ENCODE measurements around the gene FUT8.
A peak's percentile ranks its signal among the peaks of the same experiment; 100 is the strongest.
"Not testable (repeated sequence)": the region's sequence is repeated elsewhere in the genome, so short reads cannot be mapped to it uniquely, and the experiment has no call there.

The FUT8 gene

DNA sequence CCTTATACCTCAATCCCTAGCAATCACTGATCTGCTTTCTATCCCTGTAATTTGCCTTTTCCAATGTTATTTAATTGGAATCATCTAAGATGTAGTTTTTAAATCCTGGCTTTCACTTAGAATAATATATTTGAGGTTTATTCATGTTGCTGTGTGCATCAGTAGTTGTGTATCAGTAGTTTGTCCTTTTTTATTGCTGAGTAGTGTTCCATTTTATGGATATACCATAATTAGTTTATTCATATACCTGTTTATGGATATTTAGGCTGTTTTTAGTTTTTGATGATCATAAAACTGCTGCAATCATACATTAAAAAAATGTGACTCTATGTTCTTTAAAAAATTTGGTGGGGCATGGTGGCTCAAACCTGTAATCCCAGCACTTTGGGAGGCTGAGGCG is 43.7 kb downstream of the FUT8 start:
- TF ChIP-seq, protein P1, sequence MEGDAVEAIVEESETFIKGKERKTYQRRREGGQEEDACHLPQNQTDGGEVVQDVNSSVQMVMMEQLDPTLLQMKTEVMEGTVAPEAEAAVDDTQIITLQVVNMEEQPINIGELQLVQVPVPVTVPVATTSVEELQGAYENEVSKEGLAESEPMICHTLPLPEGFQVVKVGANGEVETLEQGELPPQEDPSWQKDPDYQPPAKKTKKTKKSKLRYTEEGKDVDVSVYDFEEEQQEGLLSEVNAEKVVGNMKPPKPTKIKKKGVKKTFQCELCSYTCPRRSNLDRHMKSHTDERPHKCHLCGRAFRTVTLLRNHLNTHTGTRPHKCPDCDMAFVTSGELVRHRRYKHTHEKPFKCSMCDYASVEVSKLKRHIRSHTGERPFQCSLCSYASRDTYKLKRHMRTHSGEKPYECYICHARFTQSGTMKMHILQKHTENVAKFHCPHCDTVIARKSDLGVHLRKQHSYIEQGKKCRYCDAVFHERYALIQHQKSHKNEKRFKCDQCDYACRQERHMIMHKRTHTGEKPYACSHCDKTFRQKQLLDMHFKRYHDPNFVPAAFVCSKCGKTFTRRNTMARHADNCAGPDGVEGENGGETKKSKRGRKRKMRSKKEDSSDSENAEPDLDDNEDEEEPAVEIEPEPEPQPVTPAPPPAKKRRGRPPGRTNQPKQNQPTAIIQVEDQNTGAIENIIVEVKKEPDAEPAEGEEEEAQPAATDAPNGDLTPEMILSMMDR (IDR thresholded peaks at IDR 0.05; ENCODE audit: control insufficient read depth, insufficient read depth, low read depth, low read length, missing control alignments), result no peak
- DNase-seq (ENCODE audit: low read depth), result no peak
- H3K4me3 ChIP-seq (ENCODE audit: control insufficient read depth, low read depth, low read length), result no peak overlapping the region

DNA sequence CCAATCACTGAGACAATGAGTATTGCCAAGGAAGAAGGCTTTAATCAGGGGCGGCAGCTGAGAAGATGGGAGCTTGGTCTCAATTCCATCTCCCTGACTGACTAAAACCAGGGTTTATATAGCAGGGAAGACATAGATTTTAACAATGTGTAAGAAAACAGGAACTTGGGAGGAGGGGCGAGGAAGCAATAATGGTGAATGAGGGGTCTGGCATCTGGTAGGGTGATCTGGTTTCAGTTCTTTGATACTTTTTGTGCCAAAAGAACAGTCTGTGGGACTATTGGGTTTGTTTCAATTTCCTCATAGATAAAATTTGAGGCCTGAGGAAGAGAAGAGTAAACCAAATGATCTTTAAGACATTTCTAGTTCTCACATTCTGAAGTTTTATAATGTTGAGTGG is 49.2 kb downstream of the FUT8 start:
- no peak for DNase-seq (ENCODE audit: low read depth)
- H3K4me3 ChIP-seq (ENCODE audit: control insufficient read depth, low read depth, low read length), result no peak overlapping the region
- TF ChIP-seq, protein P1 (IDR thresholded peaks at IDR 0.05; ENCODE audit: control insufficient read depth, insufficient read depth, low read depth, low read length, missing control alignments), result no peak

DNA sequence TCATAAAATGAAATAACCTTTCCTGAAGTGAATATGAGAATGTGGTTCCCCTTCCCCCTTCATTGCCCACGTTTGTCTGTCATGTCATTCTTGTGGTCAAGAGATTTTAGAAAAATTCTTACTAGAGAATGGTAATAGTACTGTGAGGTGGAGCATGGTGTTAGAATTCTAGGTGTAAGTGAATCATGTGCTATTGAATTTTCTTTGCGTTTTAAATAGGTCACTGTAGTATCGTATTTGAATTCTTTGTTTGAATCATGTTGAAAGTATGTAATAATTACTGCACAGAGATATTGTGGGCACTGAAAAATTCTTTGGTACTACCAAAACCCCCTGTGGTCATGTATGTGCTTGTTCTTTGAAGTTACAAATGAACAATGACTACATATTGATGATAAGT is 49.9 kb downstream of the FUT8 start:
- no peak overlapping the region for H3K4me3 ChIP-seq (ENCODE audit: control insufficient read depth, low read depth, low read length)
- TF ChIP-seq, protein P1 (IDR thresholded peaks at IDR 0.05; ENCODE audit: control insufficient read depth, insufficient read depth, low read depth, low read length, missing control alignments), result no peak

DNA sequence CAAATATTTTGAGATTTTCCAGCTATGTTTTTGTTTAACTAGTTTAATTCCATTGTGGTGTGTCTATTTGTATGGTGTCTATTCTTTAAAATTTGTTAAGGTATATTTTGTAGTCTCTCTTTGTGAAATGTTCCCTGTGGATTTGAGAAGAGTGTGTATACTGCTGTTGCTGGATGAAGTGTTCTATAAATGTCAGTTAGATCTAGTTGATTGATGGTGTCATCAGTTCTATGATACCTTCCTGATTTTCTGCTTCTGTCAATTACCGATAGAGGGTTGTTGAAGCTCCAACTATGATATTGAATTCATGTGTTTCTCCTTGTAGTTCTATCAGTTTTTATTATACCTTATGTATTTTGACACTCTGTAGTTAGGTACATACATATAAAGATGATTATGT is 53.1 kb downstream of the FUT8 start:
- no peak for DNase-seq (ENCODE audit: low read depth)
- TF ChIP-seq, protein P1 (IDR thresholded peaks at IDR 0.05; ENCODE audit: control insufficient read depth, insufficient read depth, low read depth, low read length, missing control alignments), result no peak

More for the DNA sequence above, 49.9 kb downstream of the FUT8 start:
- DNase-seq (ENCODE audit: low read depth), result peak; percentile 14

DNA sequence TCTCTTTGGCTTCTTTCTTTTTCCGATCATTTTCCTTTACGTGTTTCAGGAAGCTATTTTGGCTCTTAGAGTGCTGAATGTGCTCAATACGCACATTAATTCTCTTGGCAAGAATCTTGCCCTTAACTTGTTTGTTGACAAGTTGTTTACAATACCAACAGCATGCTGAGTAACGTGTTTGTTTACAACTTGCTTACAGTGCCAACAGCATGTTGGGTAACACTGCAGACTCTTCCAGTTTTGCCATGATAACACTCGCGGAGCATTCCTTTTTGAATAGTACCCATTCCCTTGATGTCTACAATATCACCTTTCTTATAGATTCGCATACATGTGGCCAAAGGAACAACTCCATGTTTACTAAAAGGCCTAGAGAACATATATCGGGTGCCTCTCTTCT is 55.4 kb downstream of the FUT8 start:
- DNase-seq (ENCODE audit: low read depth); H3K4me3 ChIP-seq (ENCODE audit: control insufficient read depth, low read depth, low read length): not testable (repeated sequence)

More for the DNA sequence above, 53.1 kb downstream of the FUT8 start:
- no peak overlapping the region for H3K4me3 ChIP-seq (ENCODE audit: control insufficient read depth, low read depth, low read length)

DNA sequence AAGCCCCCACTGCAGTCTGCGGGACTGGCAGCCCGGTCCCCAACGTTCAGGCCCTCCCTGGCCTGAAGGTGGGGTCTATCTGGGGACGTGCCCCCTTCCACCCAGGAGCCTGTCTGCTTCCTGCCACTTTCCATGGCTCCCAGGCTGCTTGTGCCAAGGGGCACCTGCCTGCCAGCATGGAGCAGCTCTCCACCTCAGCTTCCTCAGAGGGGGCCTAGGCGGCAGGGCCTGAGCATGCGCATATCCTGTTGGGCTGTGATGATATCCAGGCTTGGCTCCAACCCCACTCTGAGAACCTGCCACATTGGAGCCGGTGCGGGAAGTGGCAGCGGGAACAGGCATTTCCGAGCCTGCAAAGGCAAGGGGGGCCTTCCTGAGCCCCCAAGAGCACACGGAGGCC is 57.4 kb downstream of the FUT8 start:
- TF ChIP-seq, protein P1 (IDR thresholded peaks at IDR 0.05; ENCODE audit: control insufficient read depth, insufficient read depth, low read depth, low read length, missing control alignments), result no peak
- DNase-seq (ENCODE audit: low read depth), result no peak
- H3K4me3 ChIP-seq (ENCODE audit: control insufficient read depth, low read depth, low read length), result no peak overlapping the region

DNA sequence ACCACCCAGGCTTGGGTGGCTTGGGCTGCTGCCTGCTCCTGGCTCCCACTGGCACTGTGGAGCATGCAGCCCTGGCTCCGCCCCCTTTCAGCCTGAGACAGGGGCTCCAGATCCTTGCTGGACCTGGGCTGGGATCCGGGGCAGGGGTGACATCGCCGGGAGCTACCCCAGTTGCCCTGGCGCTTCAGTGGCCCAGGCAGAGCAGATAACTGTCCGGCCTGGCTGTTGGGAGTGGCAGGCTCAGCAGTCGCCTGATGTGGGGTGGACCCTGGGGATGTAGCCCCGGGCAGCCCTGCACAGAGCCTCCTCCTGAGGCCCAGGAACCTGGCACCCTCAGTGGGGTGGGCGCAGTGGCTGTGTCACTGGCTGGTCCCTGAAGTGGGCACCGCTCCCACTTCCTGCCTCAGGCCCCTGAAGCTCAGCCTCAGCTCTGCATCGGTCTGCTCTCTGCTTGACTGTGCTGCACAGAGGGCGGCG is 57.9 kb downstream of the FUT8 start:
- no peak overlapping the region for H3K4me3 ChIP-seq (ENCODE audit: control insufficient read depth, low read depth, low read length)

More for the DNA sequence above, 57.9 kb downstream of the FUT8 start:
- TF ChIP-seq, protein P1 (IDR thresholded peaks at IDR 0.05; ENCODE audit: control insufficient read depth, insufficient read depth, low read depth, low read length, missing control alignments), result no peak
- no peak for DNase-seq (ENCODE audit: low read depth)
